Tibial artery (tissue), 4 donors: ENCODE measurements around the gene CILP2.

Experiments
- DNase-seq, 2 donors: peaks; one replicate each; pipeline ENCODE4 v3.0.0-alpha.2; 2019
- H3K27ac ChIP-seq, 2 donors: fragments of 200-600 bp; sonication (generic) in 1 of 2; 1 replicate in 1 of 2; 2 replicates in 1 of 2; pipeline ENCODE4 v1.5.1; 2018 to 2019; ENCODE audit warnings: mild to moderate bottlenecking in 1 of 2
- H3K27me3 ChIP-seq, 2 donors: fragments of 200-600 bp; sonication (generic) in 1 of 2; one replicate each; pipeline versions ENCODE4 v1.5.1 to v1.6.0; 2016 to 2019
- H3K36me3 ChIP-seq, 3 donors: fragments of 200-600 bp; sonication (generic) in 2 of 3; one replicate each; pipeline ENCODE4 v1.5.1; 2016 to 2019; ENCODE audit warnings: mild to moderate bottlenecking in 2 of 3
- H3K4me1 ChIP-seq, 4 donors: fragments of 200-600 bp; sonication (generic) in 2 of 4; 1 replicate in 3 of 4; 2 replicates in 1 of 4; pipeline ENCODE4 v1.5.1; 2016 to 2019
- H3K4me3 ChIP-seq, 2 donors: fragments of 200-600 bp; sonication (generic) in 1 of 2; 1 replicate in 1 of 2; 2 replicates in 1 of 2; pipeline ENCODE4 v1.5.1; 2018 to 2019; ENCODE audit warnings: mild to moderate bottlenecking in 2 of 2
- H3K9me3 ChIP-seq, 3 donors: fragments of 200-600 bp; sonication (generic) in 1 of 3; one replicate each; pipeline ENCODE4 v1.5.1; 2016 to 2019
- intact Hi-C: fragments of 100-400 bp; cut with DNase I; formaldehyde crosslinking; loops from one replicate; pipeline ENCODE4 v1.15.0; 2023; ENCODE audit warnings: low total_unique reads
- TF ChIP-seq, protein P1 (sequence below), 2 experiments: fragments of 200-600 bp in 1 of 2; fragments of 450-650 bp in 1 of 2; IDR thresholded peaks; one replicate each; pipeline ENCODE4 v1.5.1; 2017 to 2019; ENCODE audit warnings: antibody characterized with exemption in 2 of 2, mild to moderate bottlenecking in 1 of 2, moderate library complexity in 1 of 2

CILP2 gene

DNA sequence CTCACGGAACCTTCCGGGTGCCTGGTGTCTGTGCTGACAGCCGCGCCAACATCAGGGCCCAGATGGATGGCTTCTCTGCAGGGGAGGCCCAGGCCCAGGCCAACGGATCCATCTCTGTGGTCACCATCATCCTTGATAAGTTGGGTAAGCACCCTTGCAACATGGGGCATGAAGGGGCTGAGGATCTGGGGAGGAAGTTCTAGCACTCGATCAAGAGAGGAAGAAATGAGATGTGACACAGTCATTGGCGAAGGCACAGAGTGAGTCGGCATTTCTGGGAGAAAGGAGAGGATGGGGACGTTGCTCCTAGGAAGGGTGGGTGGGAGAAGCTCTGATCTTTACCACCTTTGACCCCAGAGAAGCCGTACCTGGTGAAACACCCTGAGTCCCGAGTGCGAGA is 4.4 kb downstream of the CILP2 start:
- intact Hi-C loops, result no loop called here
- Histone ChIP-seq H3K4me1 (peaks cover 0 to 38% (median 28%) of the 10 kb centered on the region in 4 donors), H3K27ac (no peak overlapping the region), H3K36me3 (no peaks in the 10 kb centered on the region), H3K27me3 (peaks cover 0 to 94% of the 10 kb centered on the region in 2 donors), H3K9me3 (no peaks in the 10 kb centered on the region), H3K4me3 (no peak overlapping the region)
- DNase-seq, result no peak
- TF ChIP-seq, protein P1, sequence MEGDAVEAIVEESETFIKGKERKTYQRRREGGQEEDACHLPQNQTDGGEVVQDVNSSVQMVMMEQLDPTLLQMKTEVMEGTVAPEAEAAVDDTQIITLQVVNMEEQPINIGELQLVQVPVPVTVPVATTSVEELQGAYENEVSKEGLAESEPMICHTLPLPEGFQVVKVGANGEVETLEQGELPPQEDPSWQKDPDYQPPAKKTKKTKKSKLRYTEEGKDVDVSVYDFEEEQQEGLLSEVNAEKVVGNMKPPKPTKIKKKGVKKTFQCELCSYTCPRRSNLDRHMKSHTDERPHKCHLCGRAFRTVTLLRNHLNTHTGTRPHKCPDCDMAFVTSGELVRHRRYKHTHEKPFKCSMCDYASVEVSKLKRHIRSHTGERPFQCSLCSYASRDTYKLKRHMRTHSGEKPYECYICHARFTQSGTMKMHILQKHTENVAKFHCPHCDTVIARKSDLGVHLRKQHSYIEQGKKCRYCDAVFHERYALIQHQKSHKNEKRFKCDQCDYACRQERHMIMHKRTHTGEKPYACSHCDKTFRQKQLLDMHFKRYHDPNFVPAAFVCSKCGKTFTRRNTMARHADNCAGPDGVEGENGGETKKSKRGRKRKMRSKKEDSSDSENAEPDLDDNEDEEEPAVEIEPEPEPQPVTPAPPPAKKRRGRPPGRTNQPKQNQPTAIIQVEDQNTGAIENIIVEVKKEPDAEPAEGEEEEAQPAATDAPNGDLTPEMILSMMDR (IDR thresholded peaks at IDR 0.05), result no peak

DNA sequence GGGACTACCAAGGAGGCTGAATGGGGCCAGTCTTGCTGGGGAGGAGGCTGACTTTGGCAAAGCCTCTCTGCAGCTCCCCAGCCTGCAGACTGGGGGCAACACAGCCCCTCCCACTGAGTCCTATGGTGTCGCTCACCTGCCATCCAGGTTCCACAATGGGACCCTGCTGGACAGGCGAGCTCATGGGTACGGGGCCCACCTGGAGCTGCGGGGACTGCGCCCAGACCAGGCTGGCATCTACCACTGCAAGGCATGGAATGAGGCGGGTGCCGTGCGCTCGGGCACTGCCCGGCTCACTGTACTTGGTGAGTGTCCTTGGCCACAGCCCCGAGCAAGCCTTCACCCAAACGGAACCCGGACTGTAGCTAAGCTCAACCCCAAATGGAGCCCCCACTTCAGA is 5.0 kb downstream of the CILP2 start:
- TF ChIP-seq, protein P1 (IDR thresholded peaks at IDR 0.05), result no peak
- Histone ChIP-seq H3K9me3 (no peaks in the 10 kb centered on the region), H3K27me3 (peaks cover 0 to 96% of the 10 kb centered on the region in 2 donors), H3K27ac (no peak overlapping the region), H3K4me3 (no peak overlapping the region), H3K4me1 (peaks cover 0 to 32% (median 24%) of the 10 kb centered on the region in 4 donors), H3K36me3 (no peaks in the 10 kb centered on the region)
- DNase-seq, result no peak
- intact Hi-C loops, result no loop called here

DNA sequence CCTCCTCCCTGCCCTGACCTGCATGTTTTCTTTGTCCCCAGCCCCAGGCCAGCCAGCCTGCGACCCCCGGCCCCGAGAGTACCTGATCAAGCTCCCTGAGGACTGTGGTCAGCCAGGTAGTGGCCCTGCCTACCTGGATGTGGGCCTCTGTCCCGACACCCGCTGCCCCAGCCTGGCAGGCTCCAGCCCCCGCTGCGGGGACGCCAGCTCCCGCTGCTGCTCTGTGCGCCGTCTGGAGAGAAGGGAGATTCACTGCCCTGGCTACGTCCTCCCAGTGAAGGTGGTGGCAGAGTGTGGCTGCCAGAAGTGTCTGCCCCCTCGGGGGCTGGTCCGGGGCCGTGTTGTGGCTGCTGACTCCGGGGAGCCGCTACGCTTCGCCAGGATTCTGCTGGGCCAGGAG is 5.6 kb downstream of the CILP2 start:
- Histone ChIP-seq H3K27me3 (peaks cover 0 to 96% of the 10 kb centered on the region in 2 donors), H3K9me3 (no peaks in the 10 kb centered on the region), H3K4me3 (no peak overlapping the region), H3K36me3 (no peaks in the 10 kb centered on the region), H3K27ac (no peak overlapping the region), H3K4me1 (peaks cover 0 to 26% (median 19%) of the 10 kb centered on the region in 4 donors)
- DNase-seq, result no peak
- intact Hi-C loops, result no loop called here
- TF ChIP-seq, protein P1 (IDR thresholded peaks at IDR 0.05), result no peak

DNA sequence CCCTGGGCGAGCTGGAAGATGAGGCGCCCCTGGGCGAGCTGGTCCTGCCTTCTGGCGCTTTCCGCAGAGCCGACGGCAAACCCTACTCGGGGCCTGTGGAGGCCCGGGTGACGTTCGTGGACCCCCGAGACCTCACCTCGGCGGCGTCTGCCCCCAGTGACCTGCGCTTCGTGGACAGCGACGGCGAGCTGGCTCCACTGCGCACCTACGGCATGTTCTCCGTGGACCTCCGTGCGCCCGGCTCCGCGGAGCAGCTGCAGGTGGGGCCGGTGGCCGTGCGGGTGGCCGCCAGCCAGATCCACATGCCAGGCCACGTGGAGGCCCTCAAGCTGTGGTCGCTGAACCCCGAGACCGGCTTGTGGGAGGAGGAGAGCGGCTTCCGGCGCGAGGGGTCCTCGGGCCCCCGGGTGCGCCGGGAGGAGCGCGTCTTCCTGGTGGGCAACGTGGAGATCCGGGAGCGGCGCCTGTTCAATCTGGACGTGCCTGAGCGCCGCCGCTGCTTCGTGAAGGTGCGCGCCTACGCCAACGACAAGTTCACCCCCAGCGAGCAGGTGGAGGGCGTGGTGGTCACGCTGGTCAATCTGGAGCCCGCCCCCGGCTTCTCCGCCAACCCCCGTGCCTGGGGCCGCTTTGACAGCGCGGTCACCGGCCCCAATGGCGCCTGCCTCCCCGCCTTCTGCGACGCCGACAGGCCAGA is 6.3 kb downstream of the CILP2 start:
- Histone ChIP-seq H3K27me3 (peaks cover 0 to 99% of the 10 kb centered on the region in 2 donors), H3K4me1 (peaks cover 0 to 22% (median 17%) of the 10 kb centered on the region in 4 donors), H3K27ac (no peak overlapping the region), H3K36me3 (no peaks in the 10 kb centered on the region), H3K4me3 (no peak overlapping the region), H3K9me3 (no peaks in the 10 kb centered on the region)
- intact Hi-C loops, result no loop called here
- TF ChIP-seq, protein P1 (IDR thresholded peaks at IDR 0.05), result no peak
- DNase-seq, result no peak

DNA sequence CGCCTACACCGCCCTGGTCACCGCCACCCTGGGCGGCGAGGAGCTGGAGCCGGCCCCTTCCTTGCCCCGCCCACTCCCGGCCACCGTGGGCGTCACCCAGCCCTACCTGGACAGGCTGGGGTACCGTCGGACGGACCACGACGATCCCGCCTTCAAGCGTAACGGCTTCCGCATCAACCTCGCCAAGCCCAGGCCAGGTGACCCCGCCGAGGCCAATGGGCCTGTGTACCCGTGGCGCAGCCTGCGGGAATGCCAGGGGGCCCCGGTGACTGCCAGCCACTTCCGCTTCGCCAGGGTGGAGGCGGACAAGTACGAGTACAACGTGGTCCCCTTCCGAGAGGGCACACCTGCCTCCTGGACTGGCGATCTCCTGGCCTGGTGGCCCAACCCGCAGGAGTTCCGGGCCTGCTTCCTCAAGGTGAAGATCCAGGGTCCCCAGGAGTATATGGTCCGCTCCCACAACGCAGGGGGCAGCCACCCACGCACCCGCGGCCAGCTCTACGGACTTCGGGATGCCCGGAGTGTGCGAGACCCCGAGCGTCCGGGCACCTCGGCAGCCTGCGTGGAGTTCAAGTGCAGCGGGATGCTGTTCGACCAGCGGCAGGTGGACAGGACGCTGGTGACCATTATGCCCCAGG is 7.0 kb downstream of the CILP2 start:
- Histone ChIP-seq H3K27ac (no peak overlapping the region), H3K27me3 (peaks cover 0 to 99% of the 10 kb centered on the region in 2 donors), H3K36me3 (no peaks in the 10 kb centered on the region), H3K4me3 (no peak overlapping the region), H3K4me1 (peaks cover 0 to 19% (median 14%) of the 10 kb centered on the region in 4 donors), H3K9me3 (no peaks in the 10 kb centered on the region)
- TF ChIP-seq, protein P1 (IDR thresholded peaks at IDR 0.05), result no peak
- intact Hi-C loops, result no loop called here
- no peak for DNase-seq
